LHCN-M2 (cell line): ENCODE measurements around the gene MEOX1. TPM values are rescaled to one million over a fixed set of nuclear protein-coding genes. Genes with fewer than 3 reads are reported as not detected.

Experiments used
- DNase-seq: peaks from one replicate; pipeline ENCODE4 v3.0.0-alpha.2; 2012; ENCODE audit warnings: low read depth
- total RNA-seq: library from RNA; depleted of rRNA; stranded (reverse); fragments of >200 nt; gene quantifications from 2 replicates; pipeline ENCODE4 v1.2.3, GENCODE V29; 2014; rRNA removed

MEOX1 gene
- total RNA-seq, 1 experiment from 2014 or later: not detected

- peak; percentile 71 for DNase-seq
Observed at GRCh38 chr17:43591779-43592562, 69.8 kb downstream of the MEOX1 start.

GRCh38 chr17:43591001-43591400 is 70.7 kb downstream of the MEOX1 start:
- no peak for DNase-seq

Other genes with a start within 250 kb of the MEOX1 start
- gene DHX8, start 177.9 kb downstream of the MEOX1 start, total RNA-seq: 35.8 and 41.8 TPM in 2 replicates
- gene ETV4, start 115.6 kb downstream of the MEOX1 start, total RNA-seq: 34.5 and 49.8 TPM in 2 replicates
- gene SOST, start 96.9 kb upstream of the MEOX1 start, total RNA-seq: not detected in 2 replicates
- gene DUSP3, start 117.1 kb upstream of the MEOX1 start, total RNA-seq: 55.6 and 59.8 TPM in 2 replicates
- under 0.01 and 0.06 TPM in 2 replicates for gene CFAP97D1, start 118.5 kb upstream of the MEOX1 start, total RNA-seq
- 4.1 and 6.7 TPM in 2 replicates for gene MPP3, start 171.2 kb upstream of the MEOX1 start, total RNA-seq
- gene CD300LG, start 185.3 kb upstream of the MEOX1 start, total RNA-seq: not detected in 2 replicates
- gene MPP2, start 245.6 kb upstream of the MEOX1 start, total RNA-seq: 3.4 and 11.3 TPM in 2 replicates